Breast epithelium (tissue), 3 donors: ENCODE results near the gene UMODL1.

ENCODE experiments used
- CTCF ChIP-seq, 3 donors: fragments of 450-650 bp; IDR thresholded peaks; one replicate each; pipeline ENCODE4 v1.5.1; 2016 to 2017; ENCODE audit warnings: antibody characterized with exemption in 3 of 3, mild to moderate bottlenecking in 3 of 3, moderate library complexity in 3 of 3
- POLR2A ChIP-seq: fragments of 450-650 bp; IDR thresholded peaks from one replicate; pipeline ENCODE4 v1.6.1; 2016; ENCODE audit warnings: antibody characterized with exemption, mild to moderate bottlenecking, moderate library complexity
- POLR2AphosphoS5 ChIP-seq, 3 donors: sonication (generic); formaldehyde crosslinking; IDR thresholded peaks; one replicate each; pipeline ENCODE4 v1.6.1; 2017; ENCODE audit warnings: antibody characterized with exemption in 3 of 3

DNA sequence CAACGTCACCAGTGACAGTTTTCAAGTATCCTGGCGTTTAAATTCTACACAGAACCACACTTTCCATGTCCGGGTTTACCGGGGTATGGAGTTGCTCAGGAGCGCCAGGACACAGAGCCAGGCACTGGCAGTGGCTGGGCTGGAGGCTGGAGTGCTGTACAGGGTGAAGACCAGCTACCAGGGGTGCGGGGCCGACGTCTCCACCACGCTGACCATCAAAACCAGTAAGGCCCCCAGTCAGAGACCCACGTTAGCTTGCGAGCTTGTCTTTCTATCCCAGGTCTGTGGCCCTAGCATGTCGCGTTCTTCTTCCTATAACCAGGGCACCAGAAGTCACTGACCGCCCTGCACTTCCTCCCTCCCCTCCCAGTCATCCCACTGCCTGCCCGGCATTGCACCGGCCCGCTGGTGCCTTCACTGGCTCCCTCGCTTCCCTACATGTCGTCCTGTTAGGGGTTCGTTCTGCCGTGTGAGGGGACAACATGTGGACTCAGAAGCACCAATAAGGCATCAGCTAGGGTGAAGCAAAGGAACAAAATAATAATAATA, 27.9 kb downstream of the UMODL1 start:
- no peak for TF ChIP-seq POLR2A
- no peak for TF ChIP-seq CTCF (IDR thresholded peaks at IDR 0.05)
- no peak for TF ChIP-seq POLR2AphosphoS5 (IDR thresholded peaks at IDR 0.05)
